Skeletal muscle tissue (tissue), 4 donors: Measurements from ENCODE around the gene ARHGAP29. TPM values are rescaled to one million over a fixed set of nuclear protein-coding genes. Genes with fewer than 3 reads are reported as not detected.

Experiments used
- H3K27ac ChIP-seq: one replicate; pipeline ENCODE4 v1.7.0; 2013; ENCODE audit warnings: mild to moderate bottlenecking, low read depth, low read length, inconsistent platforms
- H3K27me3 ChIP-seq, 3 donors: one replicate each; pipeline ENCODE4 v1.7.0; 2013; ENCODE audit warnings: low read length in 3 of 3; ENCODE audit not compliant: control insufficient read depth in 3 of 3, insufficient read depth in 3 of 3
- H3K36me3 ChIP-seq, 3 donors: one replicate each; pipeline ENCODE4 v1.7.0; 2013; ENCODE audit warnings: low read length in 3 of 3; ENCODE audit not compliant: control insufficient read depth in 3 of 3, insufficient read depth in 3 of 3
- H3K4me1 ChIP-seq, 3 donors: one replicate each; pipeline ENCODE4 v1.7.0; 2013; ENCODE audit warnings: low read length in 3 of 3, mild to moderate bottlenecking in 3 of 3; ENCODE audit not compliant: control insufficient read depth in 3 of 3, insufficient read depth in 3 of 3
- H3K4me3 ChIP-seq, 3 donors: one replicate each; pipeline ENCODE4 v1.7.0; 2013; ENCODE audit warnings: low read length in 3 of 3
- H3K9ac ChIP-seq, 3 donors: one replicate each; pipeline ENCODE4 v1.7.0; 2013; ENCODE audit warnings: low read length in 3 of 3, mild to moderate bottlenecking in 3 of 3, moderate library complexity in 2 of 3, low read depth in 1 of 3
- H3K9me3 ChIP-seq, 3 donors: one replicate each; pipeline ENCODE4 v1.7.0; 2013; ENCODE audit warnings: low read length in 3 of 3; ENCODE audit not compliant: control insufficient read depth in 3 of 3
- total RNA-seq: library from RNA; depleted of rRNA; stranded (reverse); fragments of >200 nt; gene quantifications from one replicate; pipeline ENCODE4 v1.2.3, GENCODE V29; 2014
- donor health status: Osteomylitis.

ARHGAP29 gene
- total RNA-seq, 1 donor from 2014 or later, result 39.1 TPM

- H3K4me3 ChIP-seq, result peak overlapping the region; percentile 92 to 99 (median 94)
- H3K9me3 ChIP-seq, result no peaks in the 10 kb centered on the region
- no peaks in the 10 kb centered on the region for H3K36me3 ChIP-seq
- H3K4me1 ChIP-seq, result peaks cover under 1 to 8% (median 7%) of the 10 kb centered on the region in 3 donors
- peak overlapping the region; percentile 96 to 99 (median 99) for H3K9ac ChIP-seq
- peak overlapping the region; percentile 96 for H3K27ac ChIP-seq
- H3K27me3 ChIP-seq, result no peaks in the 10 kb centered on the region
Observed at GRCh38 chr1:94236630-94237290, 624 bp downstream of the ARHGAP29 start.

- Histone ChIP-seq H3K9me3 (no peaks in the 10 kb centered on the region), H3K4me1 (peaks cover 7 to 8% (median 7%) of the 10 kb centered on the region in 3 donors), H3K36me3 (no peaks in the 10 kb centered on the region), H3K27ac (peak overlapping the region; percentile 96), H3K27me3 (no peaks in the 10 kb centered on the region), H3K9ac (peak overlapping the region; percentile 96 to 99 (median 99)), H3K4me3 (peak overlapping the region; percentile 92 to 99 (median 94))
Observed at GRCh38 chr1:94236013-94236491, 1.3 kb downstream of the ARHGAP29 start.

GRCh38 chr1:94235189-94236012 is 2.0 kb downstream of the ARHGAP29 start:
- H3K4me3 ChIP-seq, result peak overlapping the region; percentile 92 to 99 (median 94)
- peak overlapping the region; percentile 96 for H3K27ac ChIP-seq
- peaks cover 7 to 10% (median 8%) of the 10 kb centered on the region in 3 donors for H3K4me1 ChIP-seq
- H3K27me3 ChIP-seq, result no peaks in the 10 kb centered on the region
- H3K9ac ChIP-seq, result peak overlapping the region; percentile 96 to 99 (median 99)
- no peaks in the 10 kb centered on the region for H3K9me3 ChIP-seq
- H3K36me3 ChIP-seq, result no peaks in the 10 kb centered on the region

GRCh38 chr1:94234615-94235014 is 2.8 kb downstream of the ARHGAP29 start:
- no peaks in the 10 kb centered on the region for H3K27me3 ChIP-seq
- H3K4me3 ChIP-seq, result peak overlapping the region in 1 of 3 donors; percentile 99
- H3K9ac ChIP-seq, result peak overlapping the region in 2 of 3 donors; percentile 96 to 99
- H3K9me3 ChIP-seq, result no peaks in the 10 kb centered on the region
- no peaks in the 10 kb centered on the region for H3K36me3 ChIP-seq
- H3K27ac ChIP-seq, result peak overlapping the region; percentile 96
- peaks cover 7 to 10% (median 8%) of the 10 kb centered on the region in 3 donors for H3K4me1 ChIP-seq

GRCh38 chr1:94231746-94232145 is 5.6 kb downstream of the ARHGAP29 start:
- H3K4me3 ChIP-seq, result peak overlapping the region in 1 of 3 donors; percentile 14
- peaks cover 3 to 8% (median 8%) of the 10 kb centered on the region in 3 donors for H3K4me1 ChIP-seq
- peak overlapping the region; percentile 41 for H3K27ac ChIP-seq
- peak overlapping the region in 1 of 3 donors; percentile 14 for H3K9ac ChIP-seq
- no peaks in the 10 kb centered on the region for H3K9me3 ChIP-seq
- H3K36me3 ChIP-seq, result no peaks in the 10 kb centered on the region
- no peaks in the 10 kb centered on the region for H3K27me3 ChIP-seq

- Histone ChIP-seq H3K27ac (peak overlapping the region; percentile 34), H3K4me3 (peak overlapping the region in 1 of 3 donors; percentile 17), H3K4me1 (peaks cover 3 to 14% (median 8%) of the 10 kb centered on the region in 3 donors), H3K9ac (no peak overlapping the region), H3K36me3 (no peaks in the 10 kb centered on the region), H3K27me3 (no peaks in the 10 kb centered on the region), H3K9me3 (no peaks in the 10 kb centered on the region)
Observed at GRCh38 chr1:94230920-94231319, 6.5 kb downstream of the ARHGAP29 start.

- Histone ChIP-seq H3K27me3 (no peaks in the 10 kb centered on the region), H3K9ac (no peak overlapping the region), H3K4me3 (no peak overlapping the region), H3K27ac (no peak overlapping the region), H3K9me3 (no peaks in the 10 kb centered on the region), H3K4me1 (peaks cover 8 to 16% (median 8%) of the 10 kb centered on the region in 3 donors), H3K36me3 (no peaks in the 10 kb centered on the region)
Observed at GRCh38 chr1:94228640-94229375, 8.6 kb downstream of the ARHGAP29 start.

- no peaks in the 10 kb centered on the region for H3K9me3 ChIP-seq
- no peak overlapping the region for H3K9ac ChIP-seq
- H3K27ac ChIP-seq, result no peak overlapping the region
- H3K36me3 ChIP-seq, result no peaks in the 10 kb centered on the region
- H3K4me1 ChIP-seq, result peaks cover 8 to 13% (median 8%) of the 10 kb centered on the region in 3 donors
- H3K4me3 ChIP-seq, result no peak overlapping the region
- H3K27me3 ChIP-seq, result no peaks in the 10 kb centered on the region
Observed at GRCh38 chr1:94227624-94228023, 9.8 kb downstream of the ARHGAP29 start.

- Histone ChIP-seq H3K27ac (no peak overlapping the region), H3K4me3 (no peak overlapping the region), H3K9me3 (no peaks in the 10 kb centered on the region), H3K27me3 (no peaks in the 10 kb centered on the region), H3K9ac (no peak overlapping the region), H3K36me3 (no peaks in the 10 kb centered on the region), H3K4me1 (peaks cover 0 to 13% (median 5%) of the 10 kb centered on the region in 3 donors)
Observed at GRCh38 chr1:94225845-94226244, 11.5 kb downstream of the ARHGAP29 start.
